A673 (cell line): Measurements from ENCODE around the gene ZBTB37. TPM values are rescaled to one million over a fixed set of nuclear protein-coding genes. Genes with fewer than 3 reads are reported as not detected.

ENCODE experiments used
- BruUV-seq: library from RNA; stranded (reverse); fragments of 400-500 nt; replicated peaks from 2 replicates; lab custom pipeline; 2021; lab: Mats Ljungman, UMichigan
- CTCF ChIA-PET: fragments of 300-600 bp; sonication (Branson Sonifier 250); formaldehyde crosslinking; loops from one replicate; lab custom pipeline; 2022; ENCODE audit warnings: antibody characterized with exemption; lab: Charles Lee
- POLR2A ChIA-PET: fragments of 300-600 bp; sonication (Branson Sonifier 250); formaldehyde crosslinking; loops from one replicate; lab custom pipeline; 2022; ENCODE audit warnings: antibody characterized with exemption; ENCODE audit not compliant: low non-redundant PET; lab: Charles Lee
- DNase-seq: peaks from one replicate; pipeline ENCODE4 v3.0.0-alpha.2; 2015; ENCODE audit warnings: low spot score
- H3K27ac ChIP-seq: fragments of 200-600 bp; sonication (generic); 2 replicates; pipeline ENCODE4 v1.5.1; 2016; ENCODE audit warnings: mixed run types, low read depth, mild to moderate bottlenecking, mixed read lengths, antibody characterized with exemption, low read length; ENCODE audit not compliant: poor library complexity, severe bottlenecking
- H3K27me3 ChIP-seq: fragments of 200-600 bp; sonication (generic); replicated peaks from 2 replicates; pipeline ENCODE4 v1.6.1; 2017; ENCODE audit warnings: mixed run types, low read depth, mild to moderate bottlenecking, mixed read lengths, antibody characterized with exemption, low read length; ENCODE audit not compliant: insufficient read depth, poor library complexity
- H3K36me3 ChIP-seq: fragments of 200-600 bp; sonication (generic); 2 replicates; pipeline ENCODE4 v1.6.1; 2016; ENCODE audit warnings: mixed run types, mild to moderate bottlenecking, mixed read lengths, antibody characterized with exemption, low read length; ENCODE audit not compliant: insufficient read depth, poor library complexity, severe bottlenecking
- H3K4me1 ChIP-seq: fragments of 200-600 bp; sonication (generic); 2 replicates; pipeline ENCODE4 v1.6.1; 2017; ENCODE audit warnings: mixed run types, mild to moderate bottlenecking, mixed read lengths, antibody characterized with exemption, low read length; ENCODE audit not compliant: insufficient read depth, poor library complexity, severe bottlenecking
- H3K4me3 ChIP-seq: fragments of 200-600 bp; sonication (generic); 2 replicates; pipeline ENCODE4 v1.5.1; 2016; ENCODE audit warnings: low read depth, mixed run types, mild to moderate bottlenecking, mixed read lengths, low read length; ENCODE audit not compliant: poor library complexity, severe bottlenecking
- H3K9me3 ChIP-seq: fragments of 200-600 bp; sonication (generic); 2 replicates; pipeline ENCODE4 v1.6.1; 2016; ENCODE audit warnings: mixed run types, low read depth, mild to moderate bottlenecking, mixed read lengths, antibody characterized with exemption, low read length; ENCODE audit not compliant: poor library complexity, severe bottlenecking
- EZH2 ChIP-seq: fragments of 200-600 bp; sonication (generic); IDR thresholded peaks from 2 replicates; pipeline ENCODE4 v1.6.1; 2017; ENCODE audit warnings: borderline replicate concordance, low read depth, mild to moderate bottlenecking, mixed read lengths, antibody characterized with exemption, low read length; ENCODE audit not compliant: poor library complexity, severe bottlenecking
- intact Hi-C: fragments of 100-400 bp; cut with micrococcal nuclease; formaldehyde crosslinking; loops from one replicate; pipeline ENCODE4 v1.10.0; 2022; ENCODE audit not compliant: unreplicated experiment
- total RNA-seq: library from RNA; stranded (reverse); gene quantifications from 2 replicates; pipeline ENCODE4 v1.2.3, GENCODE V29; 2021
- TF ChIP-seq, protein P1 (sequence below): fragments of 300-800, 200-600 bp; sonication (generic); conservative IDR thresholded peaks from 2 replicates; pipeline ENCODE4 v1.5.1; 2017; ENCODE audit warnings: low read depth, mild to moderate bottlenecking, antibody characterized with exemption, low read length, moderate library complexity, mixed read lengths

The ZBTB37 gene
- total RNA-seq, 1 experiment from 2014 or later: 17.2 TPM

DNA sequence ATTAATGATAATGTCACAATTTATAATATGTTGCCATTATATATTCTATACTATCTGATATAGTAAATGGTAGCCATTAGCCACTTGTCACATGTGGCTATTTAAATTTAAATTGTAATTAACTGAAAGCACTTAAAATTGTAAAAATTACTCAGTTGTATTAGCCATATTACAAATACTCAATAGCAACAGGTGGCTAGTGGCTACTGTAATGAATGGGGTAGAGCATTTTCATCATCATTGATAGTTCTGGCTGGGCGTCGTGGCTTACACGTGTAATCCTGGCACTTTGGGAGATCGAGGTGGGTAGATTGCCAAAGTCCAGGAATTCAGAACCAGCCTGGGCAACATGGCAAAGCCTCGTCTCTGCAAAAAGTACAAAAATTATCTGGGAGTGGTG is 16.5 kb downstream of the ZBTB37 start:
- Histone ChIP-seq H3K27me3 (no peaks in the 10 kb centered on the region), H3K4me1 (no peaks in the 10 kb centered on the region), H3K27ac (no peak overlapping the region), H3K4me3 (no peak overlapping the region), H3K9me3 (no peaks in the 10 kb centered on the region), H3K36me3 (peaks cover 16% of the 10 kb centered on the region)
- intact Hi-C loops: no loop called here
- POLR2A ChIA-PET: no interaction called here
- no peak for DNase-seq
- BruUV-seq: no TSS peak
- CTCF ChIA-PET: no interaction called here
- TF ChIP-seq, protein P1, sequence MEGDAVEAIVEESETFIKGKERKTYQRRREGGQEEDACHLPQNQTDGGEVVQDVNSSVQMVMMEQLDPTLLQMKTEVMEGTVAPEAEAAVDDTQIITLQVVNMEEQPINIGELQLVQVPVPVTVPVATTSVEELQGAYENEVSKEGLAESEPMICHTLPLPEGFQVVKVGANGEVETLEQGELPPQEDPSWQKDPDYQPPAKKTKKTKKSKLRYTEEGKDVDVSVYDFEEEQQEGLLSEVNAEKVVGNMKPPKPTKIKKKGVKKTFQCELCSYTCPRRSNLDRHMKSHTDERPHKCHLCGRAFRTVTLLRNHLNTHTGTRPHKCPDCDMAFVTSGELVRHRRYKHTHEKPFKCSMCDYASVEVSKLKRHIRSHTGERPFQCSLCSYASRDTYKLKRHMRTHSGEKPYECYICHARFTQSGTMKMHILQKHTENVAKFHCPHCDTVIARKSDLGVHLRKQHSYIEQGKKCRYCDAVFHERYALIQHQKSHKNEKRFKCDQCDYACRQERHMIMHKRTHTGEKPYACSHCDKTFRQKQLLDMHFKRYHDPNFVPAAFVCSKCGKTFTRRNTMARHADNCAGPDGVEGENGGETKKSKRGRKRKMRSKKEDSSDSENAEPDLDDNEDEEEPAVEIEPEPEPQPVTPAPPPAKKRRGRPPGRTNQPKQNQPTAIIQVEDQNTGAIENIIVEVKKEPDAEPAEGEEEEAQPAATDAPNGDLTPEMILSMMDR: no peak
- TF ChIP-seq EZH2: no peak

DNA sequence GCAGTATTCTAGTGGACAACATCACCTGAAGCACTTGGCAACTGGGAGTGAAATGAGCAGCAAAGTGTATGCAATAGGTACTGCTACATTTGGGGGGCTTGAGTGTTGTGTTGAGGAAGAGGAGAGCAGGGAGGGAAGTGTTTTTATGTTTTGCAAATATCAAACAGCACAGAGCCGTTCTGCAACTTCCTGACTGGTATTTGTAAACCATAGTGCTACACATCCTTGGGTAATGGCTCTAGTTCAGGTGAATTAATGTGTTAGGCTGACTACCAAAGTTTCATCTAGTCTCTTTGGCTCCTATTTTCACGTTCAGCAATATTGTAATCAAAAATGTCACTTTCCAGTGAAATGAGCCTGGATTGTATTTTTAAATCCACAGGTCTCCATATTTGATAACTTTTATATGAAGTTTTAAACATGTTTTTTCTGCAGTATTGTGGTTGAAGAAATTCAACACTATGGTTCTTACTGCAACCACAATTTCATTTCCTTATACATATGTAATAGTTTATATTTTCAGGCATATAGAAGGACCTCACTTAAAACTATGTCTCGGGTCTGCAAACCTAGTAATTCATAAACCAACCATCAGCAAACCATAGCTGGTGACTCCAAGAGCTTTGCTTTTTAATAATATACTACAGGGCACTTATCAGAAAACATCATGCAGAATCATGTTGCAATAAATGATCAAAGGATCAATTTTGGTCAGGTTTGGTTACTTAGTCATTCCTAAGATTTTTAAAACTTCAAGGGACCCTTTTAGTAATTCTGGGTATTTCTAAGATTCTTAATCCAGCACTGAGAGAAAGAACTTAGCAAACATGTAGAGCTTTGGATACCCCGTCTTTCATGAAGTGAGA is 18.8 kb downstream of the ZBTB37 start:
- Histone ChIP-seq H3K4me1 (no peaks in the 10 kb centered on the region), H3K36me3 (peaks cover 16% of the 10 kb centered on the region), H3K27me3 (no peaks in the 10 kb centered on the region), H3K4me3 (no peak overlapping the region), H3K27ac (no peak overlapping the region), H3K9me3 (no peaks in the 10 kb centered on the region)
- no peak for DNase-seq
- CTCF ChIA-PET: no interaction called here
- POLR2A ChIA-PET: no interaction called here
- TF ChIP-seq, protein P1: no peak
- TF ChIP-seq EZH2: no peak
- intact Hi-C loops: no loop called here
- no TSS peak for BruUV-seq

DNA sequence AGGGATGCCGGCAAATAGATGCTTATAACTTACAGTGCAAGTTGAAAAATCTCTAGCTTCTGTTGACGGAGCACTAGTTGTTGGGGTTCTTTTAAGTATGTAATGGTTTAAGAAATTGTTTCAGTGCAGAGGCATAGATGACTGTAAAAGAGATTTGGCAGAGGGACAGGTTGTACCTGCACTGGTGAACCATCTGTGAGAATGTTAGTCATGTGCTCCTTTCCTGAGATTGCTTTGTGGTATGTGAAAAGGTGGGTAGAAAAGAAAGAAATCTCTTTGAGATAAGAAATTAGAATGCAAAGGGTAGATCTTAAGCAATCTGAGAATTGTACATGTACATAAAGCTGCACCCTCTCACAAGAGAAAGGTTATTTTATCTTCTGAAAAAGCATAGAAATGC is 19.4 kb downstream of the ZBTB37 start:
- DNase-seq: no peak
- intact Hi-C loops: no loop called here
- Histone ChIP-seq H3K4me3 (no peak overlapping the region), H3K27me3 (no peaks in the 10 kb centered on the region), H3K4me1 (no peaks in the 10 kb centered on the region), H3K27ac (no peak overlapping the region), H3K36me3 (peaks cover 16% of the 10 kb centered on the region), H3K9me3 (no peaks in the 10 kb centered on the region)
- ChIA-PET CTCF (no interaction called here), POLR2A (no interaction called here)
- BruUV-seq: no TSS peak
- TF ChIP-seq EZH2: no peak
- TF ChIP-seq, protein P1: no peak
